Measurements from ENCODE around the gene ASCC2.

- no peak for TF ChIP-seq MAX (IDR thresholded peaks at IDR 0.05)
- no peak for TF ChIP-seq REST (IDR thresholded peaks at IDR 0.05)
- TF ChIP-seq CTCF (IDR thresholded peaks at IDR 0.05; ENCODE audit: low read depth, low read length, missing input control) = no peak
- no peak for TF ChIP-seq TAF1 (conservative IDR thresholded peaks at IDR 0.05)
- TF ChIP-seq GABPA (IDR thresholded peaks at IDR 0.05 in 1 of 2, conservative IDR thresholded peaks at IDR 0.05 in 1 of 2) = no peak
- TF ChIP-seq HNF4A (conservative IDR thresholded peaks at IDR 0.05) = no peak
- no peak for TF ChIP-seq SP1 (IDR thresholded peaks at IDR 0.05)
- TF ChIP-seq JUND (IDR thresholded peaks at IDR 0.05) = no peak
- no peak for TF ChIP-seq YY1 (IDR thresholded peaks at IDR 0.05)
- TF ChIP-seq RAD21 (IDR thresholded peaks at IDR 0.05) = no peak
- no peak for TF ChIP-seq ZBTB33 (IDR thresholded peaks at IDR 0.05)
- no peak for TF ChIP-seq ATF3 (IDR thresholded peaks at IDR 0.05)
- no peak for TF ChIP-seq RXRA (IDR thresholded peaks at IDR 0.05)
Measured at GRCh38 chr22:29801153-29801552, 36.9 kb downstream of the ASCC2 start.
